Memory B cell (primary cell): ENCODE results near the gene FRMD5.

Experiments used
- ATAC-seq: fragments of 150-1000 bp; cut with Tn5 transposase; 2 replicates; pipeline ENCODE4 v1.10.0; 2021; ENCODE audit warnings: low read depth, mild to moderate bottlenecking, moderate library complexity
- DNase-seq, 2 donors: peaks; one replicate each; pipeline ENCODE4 v3.0.0; 2022; ENCODE audit warnings: low spot score in 2 of 2
- H3K27ac Mint-ChIP-seq: one replicate; pipeline ENCODE4 v1.8.0; 2022; ENCODE audit warnings: mild to moderate bottlenecking, moderate library complexity, mixed read lengths
- H3K27me3 Mint-ChIP-seq: one replicate; pipeline ENCODE4 v1.8.0; 2022; ENCODE audit warnings: mixed read lengths
- H3K36me3 Mint-ChIP-seq: one replicate; pipeline ENCODE4 v1.8.0; 2022; ENCODE audit warnings: mild to moderate bottlenecking, mixed read lengths
- H3K4me1 Mint-ChIP-seq: one replicate; pipeline ENCODE4 v1.8.0; 2022; ENCODE audit warnings: mixed read lengths
- H3K4me3 Mint-ChIP-seq: one replicate; pipeline ENCODE4 v1.8.0; 2022; ENCODE audit warnings: mild to moderate bottlenecking, moderate library complexity, mixed read lengths
- H3K9me3 Mint-ChIP-seq: one replicate; pipeline ENCODE4 v1.8.0; 2022; ENCODE audit warnings: mixed read lengths

Gene FRMD5

GRCh38 chr15:44147636-44148035, 47.4 kb downstream of the FRMD5 start:
- peaks cover 8% of the 10 kb centered on the region for H3K27me3 Mint-ChIP-seq
- ATAC-seq = no peak
- H3K36me3 Mint-ChIP-seq = peaks cover 1% of the 10 kb centered on the region
- DNase-seq = no peak
- no peaks in the 10 kb centered on the region for H3K9me3 Mint-ChIP-seq
- H3K27ac Mint-ChIP-seq = no peak overlapping the region
- peaks cover 3% of the 10 kb centered on the region for H3K4me1 Mint-ChIP-seq
- H3K4me3 Mint-ChIP-seq = no peak overlapping the region

DNA sequence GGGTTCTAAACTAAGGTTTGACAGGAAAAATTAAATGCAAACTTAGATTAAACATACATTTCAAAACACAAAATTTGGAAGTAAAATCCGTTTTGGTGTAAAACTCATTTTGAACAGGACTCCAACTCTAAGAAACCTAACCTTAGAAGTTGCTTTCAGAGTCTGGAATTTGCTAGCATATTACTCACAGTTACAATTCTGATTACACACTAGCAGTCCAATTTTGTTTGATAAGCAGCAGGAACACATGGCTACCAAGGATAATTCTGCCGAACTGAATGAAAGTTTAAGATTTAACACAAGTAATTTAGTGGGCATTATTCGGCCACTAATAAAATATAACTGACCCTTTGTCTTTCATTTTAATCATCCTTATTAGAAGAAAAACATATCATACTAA, 49.6 kb downstream of the FRMD5 start:
- H3K27me3 Mint-ChIP-seq = peaks cover 8% of the 10 kb centered on the region
- H3K36me3 Mint-ChIP-seq = peaks cover 1% of the 10 kb centered on the region
- DNase-seq (no peak), ATAC-seq (no peak)
- no peak overlapping the region for H3K27ac Mint-ChIP-seq
- no peak overlapping the region for H3K4me3 Mint-ChIP-seq
- peaks cover 3% of the 10 kb centered on the region for H3K4me1 Mint-ChIP-seq
- no peaks in the 10 kb centered on the region for H3K9me3 Mint-ChIP-seq

- Mint-ChIP-seq H3K27ac (no peak overlapping the region), H3K4me3 (no peak overlapping the region), H3K9me3 (no peaks in the 10 kb centered on the region), H3K27me3 (peaks cover 8% of the 10 kb centered on the region), H3K4me1 (peaks cover 3% of the 10 kb centered on the region), H3K36me3 (peaks cover 1% of the 10 kb centered on the region)
- ATAC-seq (no peak), DNase-seq (no peak)
Observed at GRCh38 chr15:44144992-44145391, 50.1 kb downstream of the FRMD5 start.

DNA sequence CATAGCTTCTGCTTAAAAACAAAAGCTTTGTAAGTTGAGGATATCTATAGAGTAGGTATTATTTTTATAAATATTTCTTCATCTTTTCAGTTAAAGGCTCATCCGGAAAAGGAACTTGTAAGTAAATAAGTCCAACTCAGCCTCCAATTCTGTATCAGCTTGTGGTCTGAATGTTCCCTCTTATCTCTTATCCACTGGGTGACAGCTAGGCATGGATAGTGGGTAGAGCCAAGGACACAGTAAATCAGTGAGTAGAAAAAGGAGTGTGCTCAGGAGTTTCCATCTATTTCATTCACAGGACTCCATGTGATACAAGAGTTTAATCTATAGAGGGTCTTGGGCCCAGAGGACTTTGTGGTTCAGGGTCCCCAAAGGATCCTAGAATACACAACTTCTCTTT, 50.9 kb downstream of the FRMD5 start:
- no peak for DNase-seq
- H3K27ac Mint-ChIP-seq = no peak overlapping the region
- H3K4me3 Mint-ChIP-seq = no peak overlapping the region
- peaks cover 1% of the 10 kb centered on the region for H3K36me3 Mint-ChIP-seq
- no peak for ATAC-seq
- H3K27me3 Mint-ChIP-seq = peaks cover 8% of the 10 kb centered on the region
- peaks cover 3% of the 10 kb centered on the region for H3K4me1 Mint-ChIP-seq
- H3K9me3 Mint-ChIP-seq = no peaks in the 10 kb centered on the region

GRCh38 chr15:44137750-44138149, 57.3 kb downstream of the FRMD5 start:
- ATAC-seq (no peak), DNase-seq (no peak)
- Mint-ChIP-seq H3K4me1 (no peaks in the 10 kb centered on the region), H3K27ac (no peak overlapping the region), H3K27me3 (no peaks in the 10 kb centered on the region), H3K9me3 (no peaks in the 10 kb centered on the region), H3K36me3 (no peaks in the 10 kb centered on the region), H3K4me3 (no peak overlapping the region)

GRCh38 chr15:44136991-44137477, 58.0 kb downstream of the FRMD5 start:
- ATAC-seq = no peak

DNA sequence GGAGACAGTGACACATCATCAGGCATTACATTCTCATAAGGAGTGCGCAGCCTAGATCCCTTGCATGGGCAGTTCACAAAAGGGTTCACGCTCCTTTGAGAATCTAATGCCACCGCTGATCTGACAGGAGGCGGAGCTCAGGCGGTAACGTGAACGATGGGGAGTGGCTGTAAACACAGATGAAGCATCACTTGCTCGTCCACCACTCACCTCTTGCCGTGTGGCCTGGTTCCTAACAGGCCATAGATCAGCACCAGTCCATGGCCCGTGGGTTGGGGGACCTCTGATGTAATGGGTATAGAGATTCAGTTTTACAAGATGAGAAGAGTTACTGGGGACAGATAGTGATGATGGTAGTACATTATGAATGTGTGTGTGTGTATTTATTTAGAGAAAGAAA, 63.0 kb downstream of the FRMD5 start:
- ATAC-seq = no peak
- Mint-ChIP-seq H3K9me3 (no peaks in the 10 kb centered on the region), H3K36me3 (no peaks in the 10 kb centered on the region), H3K4me1 (no peaks in the 10 kb centered on the region), H3K27me3 (peaks cover 9% of the 10 kb centered on the region), H3K4me3 (no peak overlapping the region), H3K27ac (no peak overlapping the region)
- no peak for DNase-seq

More at GRCh38 chr15:44136991-44137477, 58.0 kb downstream of the FRMD5 start:
- H3K4me3 Mint-ChIP-seq = no peak overlapping the region
- H3K36me3 Mint-ChIP-seq = no peaks in the 10 kb centered on the region
- H3K27ac Mint-ChIP-seq = no peak overlapping the region
- no peaks in the 10 kb centered on the region for H3K4me1 Mint-ChIP-seq
- no peaks in the 10 kb centered on the region for H3K9me3 Mint-ChIP-seq
- H3K27me3 Mint-ChIP-seq = peaks cover 2% of the 10 kb centered on the region
- no peak for DNase-seq

GRCh38 chr15:44130778-44131177, 64.3 kb downstream of the FRMD5 start:
- no peaks in the 10 kb centered on the region for H3K9me3 Mint-ChIP-seq
- peaks cover 13% of the 10 kb centered on the region for H3K27me3 Mint-ChIP-seq
- no peak for DNase-seq
- no peaks in the 10 kb centered on the region for H3K4me1 Mint-ChIP-seq
- H3K36me3 Mint-ChIP-seq = no peaks in the 10 kb centered on the region
- no peak overlapping the region for H3K27ac Mint-ChIP-seq
- ATAC-seq = no peak
- H3K4me3 Mint-ChIP-seq = no peak overlapping the region

DNA sequence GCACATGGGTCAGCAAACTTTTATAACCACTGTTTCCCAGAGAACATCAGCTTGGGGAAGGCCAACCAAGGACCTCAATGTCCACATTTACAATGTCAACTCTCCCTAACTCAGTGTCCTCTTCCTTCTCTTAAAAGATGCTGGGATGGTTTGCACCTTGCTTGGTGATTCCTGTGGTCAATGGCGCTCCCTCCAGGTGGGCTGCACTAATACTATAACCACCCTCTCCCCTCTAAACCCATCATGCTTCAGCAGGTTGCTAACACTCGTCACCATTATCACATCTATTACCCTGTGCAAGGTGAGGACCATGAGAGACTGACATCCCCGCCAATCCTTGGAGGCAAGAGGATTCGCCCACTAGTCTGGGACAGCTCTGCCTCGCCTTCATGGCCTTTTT, 65.2 kb downstream of the FRMD5 start:
- H3K27me3 Mint-ChIP-seq = peaks cover 14% of the 10 kb centered on the region
- H3K4me1 Mint-ChIP-seq = no peaks in the 10 kb centered on the region
- DNase-seq = no peak
- H3K4me3 Mint-ChIP-seq = no peak overlapping the region
- H3K36me3 Mint-ChIP-seq = no peaks in the 10 kb centered on the region
- ATAC-seq = no peak
- no peak overlapping the region for H3K27ac Mint-ChIP-seq
- H3K9me3 Mint-ChIP-seq = no peaks in the 10 kb centered on the region

- ATAC-seq = no peak
- Mint-ChIP-seq H3K36me3 (no peaks in the 10 kb centered on the region), H3K9me3 (no peaks in the 10 kb centered on the region), H3K27me3 (peaks cover 14% of the 10 kb centered on the region), H3K4me1 (no peaks in the 10 kb centered on the region), H3K4me3 (no peak overlapping the region), H3K27ac (no peak overlapping the region)
- DNase-seq = no peak
Observed at GRCh38 chr15:44128443-44128842, 66.6 kb downstream of the FRMD5 start.

- ATAC-seq (no peak), DNase-seq (no peak)
- Mint-ChIP-seq H3K4me1 (no peaks in the 10 kb centered on the region), H3K27me3 (peaks cover 9% of the 10 kb centered on the region), H3K36me3 (no peaks in the 10 kb centered on the region), H3K27ac (no peak overlapping the region), H3K9me3 (no peaks in the 10 kb centered on the region), H3K4me3 (no peak overlapping the region)
Observed at GRCh38 chr15:44125879-44126278, 69.2 kb downstream of the FRMD5 start.

GRCh38 chr15:44102675-44103254, 92.3 kb downstream of the FRMD5 start:
- ATAC-seq (no peak), DNase-seq (no peak)
- Mint-ChIP-seq H3K27me3 (peaks cover 6% of the 10 kb centered on the region), H3K4me3 (no peak overlapping the region), H3K9me3 (no peaks in the 10 kb centered on the region), H3K27ac (no peak overlapping the region), H3K36me3 (no peaks in the 10 kb centered on the region), H3K4me1 (no peaks in the 10 kb centered on the region)

GRCh38 chr15:44101944-44102343, 93.1 kb downstream of the FRMD5 start:
- no peak for DNase-seq
- H3K9me3 Mint-ChIP-seq = no peaks in the 10 kb centered on the region
- H3K4me3 Mint-ChIP-seq = no peak overlapping the region

DNA sequence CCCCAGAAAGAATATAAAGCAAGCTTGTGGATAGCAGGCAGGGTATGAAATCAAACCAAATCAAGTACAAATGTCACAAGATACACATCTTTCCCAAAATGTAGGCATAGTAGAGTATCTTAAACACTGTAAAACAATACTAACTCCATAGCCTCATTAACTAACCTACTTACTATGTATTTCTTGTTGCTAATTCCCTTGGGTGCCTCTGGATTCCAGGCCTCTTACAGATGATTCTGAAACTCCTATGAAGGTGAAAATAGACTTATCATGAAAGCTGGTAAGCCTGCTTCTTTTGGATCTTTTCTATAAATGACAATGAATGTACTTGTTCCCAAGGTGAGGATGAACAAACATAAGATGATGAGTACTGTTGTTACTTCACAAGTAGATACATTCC, 93.8 kb downstream of the FRMD5 start:
- Mint-ChIP-seq H3K27ac (no peak overlapping the region), H3K4me1 (no peaks in the 10 kb centered on the region), H3K9me3 (no peaks in the 10 kb centered on the region), H3K27me3 (peaks cover 6% of the 10 kb centered on the region), H3K4me3 (no peak overlapping the region), H3K36me3 (no peaks in the 10 kb centered on the region)
- no peak for DNase-seq
- ATAC-seq = no peak

More at GRCh38 chr15:44101944-44102343, 93.1 kb downstream of the FRMD5 start:
- no peak for ATAC-seq
- Mint-ChIP-seq H3K36me3 (no peaks in the 10 kb centered on the region), H3K27me3 (peaks cover 6% of the 10 kb centered on the region), H3K27ac (no peak overlapping the region), H3K4me1 (no peaks in the 10 kb centered on the region)

- Mint-ChIP-seq H3K36me3 (no peaks in the 10 kb centered on the region), H3K27ac (no peak overlapping the region), H3K27me3 (peaks cover 7% of the 10 kb centered on the region), H3K4me3 (no peak overlapping the region), H3K4me1 (no peaks in the 10 kb centered on the region), H3K9me3 (no peaks in the 10 kb centered on the region)
- DNase-seq (no peak), ATAC-seq (no peak)
Observed at GRCh38 chr15:44099671-44100070, 95.4 kb downstream of the FRMD5 start.
